HepG2 (cell line): ENCODE results near the gene MFF. TPM values are rescaled to one million over a fixed set of nuclear protein-coding genes. Genes with fewer than 3 reads are reported as not detected.

Experiments used
- CHD4 ChIP-seq: fragments of 200-600 bp; sonication (generic); IDR thresholded peaks from 2 replicates; pipeline ENCODE4 v1.7.0; 2017; ENCODE audit warnings: mild to moderate bottlenecking, low read length, borderline replicate concordance
- FOXA1 ChIP-seq, 2 experiments: fragments of 450-650 bp in 1 of 2; sonication (generic) in 1 of 2; formaldehyde crosslinking in 1 of 2; IDR thresholded peaks; 2 replicates each; pipeline versions ENCODE4 v1.4.0 to v1.6.1; 2016 to 2020; ENCODE audit warnings: missing genetic modification reagents in 1 of 2
- KLF16 ChIP-seq, 2 experiments: sonication (generic) in 1 of 2; formaldehyde crosslinking in 1 of 2; IDR thresholded peaks; 2 replicates each; pipeline versions ENCODE4 v1.6.1 to v1.8.0; 2016 to 2023; ENCODE audit warnings: missing genetic modification reagents in 2 of 2, missing compliant biosample characterization in 1 of 2
- PITX1 ChIP-seq: sonication (generic); formaldehyde crosslinking; IDR thresholded peaks from 2 replicates; pipeline ENCODE4 v1.5.1; 2020; ENCODE audit warnings: mild to moderate bottlenecking, missing genetic modification reagents
- RFXANK ChIP-seq: IDR thresholded peaks from 2 replicates; pipeline ENCODE4 v1.6.1; 2016
- RFXAP ChIP-seq: sonication (generic); formaldehyde crosslinking; IDR thresholded peaks from 2 replicates; pipeline ENCODE4 v1.4.0; 2020; ENCODE audit warnings: missing genetic modification reagents, borderline replicate concordance
- ZMYM3 ChIP-seq: sonication (generic); formaldehyde crosslinking; IDR thresholded peaks from 2 replicates; pipeline ENCODE4 v1.5.1; 2020; ENCODE audit warnings: mild to moderate bottlenecking, missing genetic modification reagents
- ZNF484 ChIP-seq: sonication (generic); formaldehyde crosslinking; IDR thresholded peaks from 2 replicates; pipeline ENCODE4 v1.5.1; 2020; ENCODE audit warnings: mild to moderate bottlenecking, low read depth, missing genetic modification reagents, borderline replicate concordance
- ZNF766 ChIP-seq: sonication (generic); formaldehyde crosslinking; IDR thresholded peaks from 2 replicates; pipeline ENCODE4 v1.5.0; 2020; ENCODE audit warnings: missing genetic modification reagents, borderline replicate concordance
- ZSCAN31 ChIP-seq: sonication (generic); formaldehyde crosslinking; IDR thresholded peaks from 2 replicates; pipeline ENCODE4 v1.5.0; 2020; ENCODE audit warnings: low read depth, mild to moderate bottlenecking, missing genetic modification reagents
- polyA plus RNA-seq, 8 experiments: library from polyadenylated mRNA; depleted of rRNA in 3 of 8; stranded (reverse) in 7 of 8; unstranded in 1 of 8; fragments of >200 nt; fragmentation: Illumina TruSeq in 4 of 8; extraction: Trizol in 4 of 8; gene quantifications; 2 replicates each; pipeline versions ENCODE4 v1.2.1 to v1.2.3, GENCODE V29; 2011 to 2016; ENCODE audit warnings: low read depth in 4 of 8, missing spikeins in 1 of 8, mixed read lengths in 1 of 8; ENCODE audit not compliant: insufficient read depth in 1 of 8
- total RNA-seq, 5 experiments: library from RNA; depleted of rRNA; stranded (reverse); fragments of >200 nt; fragmentation: Illumina TruSeq; extraction: Trizol; gene quantifications; 2 replicates each; pipeline ENCODE4 v1.2.3, GENCODE V29; 2016; ENCODE audit warnings: low read depth in 1 of 5
- TF ChIP-seq, protein P1 (sequence below): IDR thresholded peaks from 2 replicates; pipeline ENCODE4 v1.6.1; 2016; ENCODE audit warnings: missing biosample characterization, missing genetic modification reagents, low read depth
- TF ChIP-seq, protein P2 (sequence below): IDR thresholded peaks from 2 replicates; pipeline ENCODE4 v1.6.1; 2016; ENCODE audit warnings: low read depth, control low read depth
- TF ChIP-seq, protein P3 (sequence below): sonication (generic); formaldehyde crosslinking; conservative IDR thresholded peaks from 2 replicates; pipeline ENCODE4 v1.4.0; 2020; ENCODE audit warnings: missing genetic modification reagents
- TF ChIP-seq, protein P4 (sequence below): IDR thresholded peaks from 2 replicates; pipeline ENCODE4 v1.6.1; 2018; ENCODE audit warnings: missing genetic modification reagents
- TF ChIP-seq, protein P5 (sequence below): conservative IDR thresholded peaks from 2 replicates; pipeline ENCODE4 v1.6.1; 2018; ENCODE audit warnings: missing genetic modification reagents
- TF ChIP-seq, protein P6 (sequence below): sonication (generic); formaldehyde crosslinking; IDR thresholded peaks from 2 replicates; pipeline ENCODE4 v1.4.0; 2020; ENCODE audit warnings: missing genetic modification reagents
- TF ChIP-seq, protein P7 (sequence below): sonication (generic); formaldehyde crosslinking; IDR thresholded peaks from 2 replicates; pipeline ENCODE4 v1.5.1; 2020; ENCODE audit warnings: missing genetic modification reagents, mild to moderate bottlenecking, borderline replicate concordance

Gene MFF
- total and polyA plus RNA-seq, 2 of the 13 experiments (the other 11 are each of a cell fraction or from before 2014, with no cell fraction given), result 81.9 to 156 TPM

DNA sequence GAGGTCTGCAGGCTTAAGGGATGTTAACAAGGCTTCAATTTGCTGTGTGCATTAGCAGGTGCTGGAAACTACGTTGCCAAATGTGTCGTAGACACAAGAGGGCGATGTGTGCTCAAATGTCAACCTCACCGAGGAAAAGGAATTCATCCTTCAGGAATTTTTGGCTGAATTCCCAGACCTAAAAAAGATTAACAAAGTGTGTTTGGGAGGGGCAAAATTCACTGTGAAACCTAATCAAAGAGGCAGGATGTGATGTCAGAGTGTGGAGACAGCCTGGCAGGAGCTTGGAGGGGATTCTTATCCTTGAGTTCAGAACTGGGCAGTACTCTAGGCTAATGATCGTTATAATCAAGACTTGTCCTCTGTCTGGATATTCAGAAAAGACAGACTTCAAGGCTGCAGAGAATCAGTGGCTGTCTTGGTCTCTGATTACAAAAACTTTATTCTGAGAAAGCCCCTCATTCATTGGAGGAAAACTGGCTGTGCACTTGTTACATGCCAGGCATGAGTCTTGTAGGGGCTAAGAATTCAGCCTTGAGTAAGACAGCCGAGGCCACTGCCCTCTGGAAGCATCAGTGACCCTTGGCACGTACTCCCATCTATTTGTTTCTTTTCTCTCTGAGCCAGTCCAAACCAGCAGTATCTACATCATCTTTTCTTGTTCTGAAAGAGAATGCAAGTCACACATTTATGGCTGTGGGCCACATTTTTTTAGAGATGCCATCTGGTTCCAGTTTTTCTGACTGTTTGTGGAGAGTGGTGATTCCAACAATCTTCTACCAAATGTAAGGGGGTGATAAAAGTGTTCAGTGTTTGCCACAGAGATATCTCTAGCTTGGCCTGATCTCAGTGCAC lies 81.4 kb downstream of the MFF start (continued):
- TF ChIP-seq, protein P1, sequence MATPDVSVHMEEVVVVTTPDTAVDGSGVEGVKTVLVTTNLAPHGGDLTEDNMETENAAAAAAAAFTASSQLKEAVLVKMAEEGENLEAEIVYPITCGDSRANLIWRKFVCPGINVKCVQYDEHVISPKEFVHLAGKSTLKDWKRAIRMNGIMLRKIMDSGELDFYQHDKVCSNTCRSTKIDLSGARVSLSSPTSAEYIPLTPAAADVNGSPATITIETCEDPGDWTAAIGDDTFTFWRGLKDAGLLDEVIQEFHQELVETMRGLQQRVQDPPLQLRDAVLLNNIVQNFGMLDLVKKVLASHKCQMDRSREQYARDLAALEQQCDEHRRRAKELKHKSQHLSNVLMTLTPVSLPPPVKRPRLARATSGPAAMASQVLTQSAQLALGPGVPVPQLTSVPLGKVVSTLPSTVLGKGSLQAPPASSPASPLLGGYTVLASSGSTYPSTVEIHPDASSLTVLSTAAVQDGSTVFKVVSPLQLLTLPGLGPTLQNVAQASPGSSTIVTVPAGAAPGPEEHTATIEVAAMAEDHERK (CRISPR knock-in tag), result 0 out of 2 replicates have a peak, but pooled peaks have one; percentile 19
- TF ChIP-seq, protein P2, sequence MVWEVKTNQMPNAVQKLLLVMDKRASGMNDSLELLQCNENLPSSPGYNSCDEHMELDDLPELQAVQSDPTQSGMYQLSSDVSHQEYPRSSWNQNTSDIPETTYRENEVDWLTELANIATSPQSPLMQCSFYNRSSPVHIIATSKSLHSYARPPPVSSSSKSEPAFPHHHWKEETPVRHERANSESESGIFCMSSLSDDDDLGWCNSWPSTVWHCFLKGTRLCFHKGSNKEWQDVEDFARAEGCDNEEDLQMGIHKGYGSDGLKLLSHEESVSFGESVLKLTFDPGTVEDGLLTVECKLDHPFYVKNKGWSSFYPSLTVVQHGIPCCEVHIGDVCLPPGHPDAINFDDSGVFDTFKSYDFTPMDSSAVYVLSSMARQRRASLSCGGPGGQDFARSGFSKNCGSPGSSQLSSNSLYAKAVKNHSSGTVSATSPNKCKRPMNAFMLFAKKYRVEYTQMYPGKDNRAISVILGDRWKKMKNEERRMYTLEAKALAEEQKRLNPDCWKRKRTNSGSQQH (CRISPR knock-in tag), result 0 out of 2 replicates have a peak, but pooled peaks have one; percentile 80
- TF ChIP-seq, protein P3, sequence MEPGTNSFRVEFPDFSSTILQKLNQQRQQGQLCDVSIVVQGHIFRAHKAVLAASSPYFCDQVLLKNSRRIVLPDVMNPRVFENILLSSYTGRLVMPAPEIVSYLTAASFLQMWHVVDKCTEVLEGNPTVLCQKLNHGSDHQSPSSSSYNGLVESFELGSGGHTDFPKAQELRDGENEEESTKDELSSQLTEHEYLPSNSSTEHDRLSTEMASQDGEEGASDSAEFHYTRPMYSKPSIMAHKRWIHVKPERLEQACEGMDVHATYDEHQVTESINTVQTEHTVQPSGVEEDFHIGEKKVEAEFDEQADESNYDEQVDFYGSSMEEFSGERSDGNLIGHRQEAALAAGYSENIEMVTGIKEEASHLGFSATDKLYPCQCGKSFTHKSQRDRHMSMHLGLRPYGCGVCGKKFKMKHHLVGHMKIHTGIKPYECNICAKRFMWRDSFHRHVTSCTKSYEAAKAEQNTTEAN (CRISPR knock-in tag), result 0 out of 2 replicates have a peak, but pooled peaks have one; percentile 52
- TF ChIP-seq CHD4 (0 out of 2 replicates have a peak, but pooled peaks have one; percentile 49), RFXAP (peak; percentile 87), FOXA1 (IDR thresholded peaks at IDR 0.05) (no peak), FOXA1 (CRISPR knock-in tag; IDR thresholded peaks at IDR 0.05) (peak; percentile 74), ZNF766 (CRISPR knock-in tag) (no peak), KLF16 (CRISPR knock-in tag; IDR thresholded peaks at IDR 0.05) (peak in 1 of 2 experiments; percentile 75; a peak in 2 of 4 replicates), PITX1 (peak; percentile 88), ZNF484 (CRISPR knock-in tag) (no peak), RFXANK (CRISPR knock-in tag) (peak; percentile 92; the same call in 1 of the 2 replicates), ZMYM3 (CRISPR knock-in tag) (0 out of 2 replicates have a peak, but pooled peaks have one; percentile 40), ZSCAN31 (0 out of 2 replicates have a peak, but pooled peaks have one; percentile 39)
- TF ChIP-seq, protein P4, sequence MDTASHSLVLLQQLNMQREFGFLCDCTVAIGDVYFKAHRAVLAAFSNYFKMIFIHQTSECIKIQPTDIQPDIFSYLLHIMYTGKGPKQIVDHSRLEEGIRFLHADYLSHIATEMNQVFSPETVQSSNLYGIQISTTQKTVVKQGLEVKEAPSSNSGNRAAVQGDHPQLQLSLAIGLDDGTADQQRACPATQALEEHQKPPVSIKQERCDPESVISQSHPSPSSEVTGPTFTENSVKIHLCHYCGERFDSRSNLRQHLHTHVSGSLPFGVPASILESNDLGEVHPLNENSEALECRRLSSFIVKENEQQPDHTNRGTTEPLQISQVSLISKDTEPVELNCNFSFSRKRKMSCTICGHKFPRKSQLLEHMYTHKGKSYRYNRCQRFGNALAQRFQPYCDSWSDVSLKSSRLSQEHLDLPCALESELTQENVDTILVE, result peak; percentile 83
- TF ChIP-seq, protein P5, sequence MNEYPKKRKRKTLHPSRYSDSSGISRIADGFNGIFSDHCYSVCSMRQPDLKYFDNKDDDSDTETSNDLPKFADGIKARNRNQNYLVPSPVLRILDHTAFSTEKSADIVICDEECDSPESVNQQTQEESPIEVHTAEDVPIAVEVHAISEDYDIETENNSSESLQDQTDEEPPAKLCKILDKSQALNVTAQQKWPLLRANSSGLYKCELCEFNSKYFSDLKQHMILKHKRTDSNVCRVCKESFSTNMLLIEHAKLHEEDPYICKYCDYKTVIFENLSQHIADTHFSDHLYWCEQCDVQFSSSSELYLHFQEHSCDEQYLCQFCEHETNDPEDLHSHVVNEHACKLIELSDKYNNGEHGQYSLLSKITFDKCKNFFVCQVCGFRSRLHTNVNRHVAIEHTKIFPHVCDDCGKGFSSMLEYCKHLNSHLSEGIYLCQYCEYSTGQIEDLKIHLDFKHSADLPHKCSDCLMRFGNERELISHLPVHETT, result no peak
- TF ChIP-seq, protein P6, sequence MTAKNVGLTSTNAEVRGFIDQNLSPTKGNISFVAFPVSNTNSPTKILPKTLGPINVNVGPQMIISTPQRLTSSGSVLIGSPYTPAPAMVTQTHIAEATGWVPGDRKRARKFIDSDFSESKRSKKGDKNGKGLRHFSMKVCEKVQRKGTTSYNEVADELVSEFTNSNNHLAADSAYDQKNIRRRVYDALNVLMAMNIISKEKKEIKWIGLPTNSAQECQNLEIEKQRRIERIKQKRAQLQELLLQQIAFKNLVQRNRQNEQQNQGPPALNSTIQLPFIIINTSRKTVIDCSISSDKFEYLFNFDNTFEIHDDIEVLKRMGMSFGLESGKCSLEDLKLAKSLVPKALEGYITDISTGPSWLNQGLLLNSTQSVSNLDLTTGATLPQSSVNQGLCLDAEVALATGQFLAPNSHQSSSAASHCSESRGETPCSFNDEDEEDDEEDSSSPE (CRISPR knock-in tag), result peak; percentile 54; the same call in 1 of the 2 replicates
- TF ChIP-seq, protein P7, sequence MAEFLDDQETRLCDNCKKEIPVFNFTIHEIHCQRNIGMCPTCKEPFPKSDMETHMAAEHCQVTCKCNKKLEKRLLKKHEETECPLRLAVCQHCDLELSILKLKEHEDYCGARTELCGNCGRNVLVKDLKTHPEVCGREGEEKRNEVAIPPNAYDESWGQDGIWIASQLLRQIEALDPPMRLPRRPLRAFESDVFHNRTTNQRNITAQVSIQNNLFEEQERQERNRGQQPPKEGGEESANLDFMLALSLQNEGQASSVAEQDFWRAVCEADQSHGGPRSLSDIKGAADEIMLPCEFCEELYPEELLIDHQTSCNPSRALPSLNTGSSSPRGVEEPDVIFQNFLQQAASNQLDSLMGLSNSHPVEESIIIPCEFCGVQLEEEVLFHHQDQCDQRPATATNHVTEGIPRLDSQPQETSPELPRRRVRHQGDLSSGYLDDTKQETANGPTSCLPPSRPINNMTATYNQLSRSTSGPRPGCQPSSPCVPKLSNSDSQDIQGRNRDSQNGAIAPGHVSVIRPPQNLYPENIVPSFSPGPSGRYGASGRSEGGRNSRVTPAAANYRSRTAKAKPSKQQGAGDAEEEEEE, result no peak
